ENCODE data around the gene C9orf78. TPM values are rescaled to one million over a fixed set of nuclear protein-coding genes. Genes with fewer than 3 reads are reported as not detected.

Gene C9orf78
- 100 to 1,000 TPM; 147 to 196 (median 173) TPM for polyA plus RNA-seq

GRCh38 chr9:129835128-129835859 lies at the start of gene C9orf78, which contains the start of gene USP20:
Gene C9orf78, minus strand, starts transcription at chr9:129835275. Its CDS starts 54 bp downstream, at chr9:129835221.
Gene USP20, plus strand, starts transcription at chr9:129835458. Its CDS starts 17,098 bp downstream, at chr9:129852556.
- peak within 1 kb of the TSS; percentile 95 to 99 (median 98) for H3K27ac Mint-ChIP-seq
- H3K36me3 Mint-ChIP-seq, result peaks cover 3 to 17% (median 11%) of the 10 kb centered on the region in 3 donors
- H3K4me1 Mint-ChIP-seq, result peaks cover 55 to 63% of the 10 kb centered on the region in 2 donors
- peak; percentile 97 to 98 (median 98) for DNase-seq
- H3K4me3 Mint-ChIP-seq, result peak within 1 kb of the TSS; percentile 97 to 98 (median 97)
- H3K27me3 Mint-ChIP-seq (ENCODE audit: low read depth in 3 of 3), result peaks cover 0 to 11% (median 9%) of the 10 kb centered on the region in 3 donors
- H3K9me3 Mint-ChIP-seq, result no peaks in the 10 kb centered on the region

- Mint-ChIP-seq H3K36me3 (peaks cover 0 to 11% (median 0%) of the 10 kb centered on the region in 3 donors), H3K27me3 (ENCODE audit: low read depth in 3 of 3) (peaks cover 42 to 55% (median 46%) of the 10 kb centered on the region in 3 donors)
- DNase-seq, result peak; percentile 91 to 95 (median 94)
These were observed 49.3 kb upstream of the C9orf78 start for GRCh38 chr9:129884220-129885017.

GRCh38 chr9:129881547-129882324 lies 46.7 kb upstream of the C9orf78 start:
- Mint-ChIP-seq H3K9me3 (no peaks in the 10 kb centered on the region), H3K27ac (peak overlapping the region in 3 of 6 donors; percentile 29 to 80 (median 53)), H3K27me3 (ENCODE audit: low read depth in 3 of 3) (peaks cover 21 to 34% (median 23%) of the 10 kb centered on the region in 3 donors), H3K36me3 (peaks cover 1 to 20% (median 3%) of the 10 kb centered on the region in 3 donors), H3K4me1 (peaks cover 39 to 40% of the 10 kb centered on the region in 2 donors), H3K4me3 (no peak overlapping the region)
- DNase-seq, result no peak

More at GRCh38 chr9:129884220-129885017, 49.3 kb upstream of the C9orf78 start:
- peaks cover 66 to 67% of the 10 kb centered on the region in 2 donors for H3K4me1 Mint-ChIP-seq
- peak overlapping the region; percentile 99 to 100 (median 100) for H3K27ac Mint-ChIP-seq
- H3K4me3 Mint-ChIP-seq, result peak overlapping the region; percentile 84 to 94 (median 91)
- H3K9me3 Mint-ChIP-seq, result peaks cover 0 to 1% (median 0%) of the 10 kb centered on the region in 6 donors

GRCh38 chr9:129880654-129881546 lies 45.8 kb upstream of the C9orf78 start:
- no peaks in the 10 kb centered on the region for H3K9me3 Mint-ChIP-seq
- H3K27me3 Mint-ChIP-seq (ENCODE audit: low read depth in 3 of 3), result peaks cover 15 to 30% (median 19%) of the 10 kb centered on the region in 3 donors
- peaks cover 31 to 36% of the 10 kb centered on the region in 2 donors for H3K4me1 Mint-ChIP-seq
- H3K36me3 Mint-ChIP-seq, result peaks cover 4 to 23% (median 5%) of the 10 kb centered on the region in 3 donors
- DNase-seq, result no peak
- peak overlapping the region in 1 of 5 donors; percentile 32 for H3K4me3 Mint-ChIP-seq
- H3K27ac Mint-ChIP-seq, result peak overlapping the region in 1 of 6 donors; percentile 43

GRCh38 chr9:129879991-129880653 lies 45.0 kb upstream of the C9orf78 start:
- no peak for DNase-seq
- no peaks in the 10 kb centered on the region for H3K9me3 Mint-ChIP-seq
- H3K4me1 Mint-ChIP-seq, result peaks cover 23 to 31% of the 10 kb centered on the region in 2 donors
- H3K27me3 Mint-ChIP-seq (ENCODE audit: low read depth in 3 of 3), result peaks cover 13 to 23% (median 14%) of the 10 kb centered on the region in 3 donors
- H3K27ac Mint-ChIP-seq, result peak overlapping the region in 1 of 6 donors; percentile 35
- H3K36me3 Mint-ChIP-seq, result peaks cover 4 to 23% (median 5%) of the 10 kb centered on the region in 3 donors
- peak overlapping the region in 2 of 5 donors; percentile 32 to 42 for H3K4me3 Mint-ChIP-seq

GRCh38 chr9:129879103-129879699 lies 44.1 kb upstream of the C9orf78 start:
- DNase-seq, result peak; percentile 31 to 40 (median 39)
- H3K4me1 Mint-ChIP-seq, result peaks cover 14 to 28% of the 10 kb centered on the region in 2 donors
- H3K27me3 Mint-ChIP-seq (ENCODE audit: low read depth in 3 of 3), result peaks cover 7 to 15% (median 9%) of the 10 kb centered on the region in 3 donors
- peaks cover 4 to 30% (median 9%) of the 10 kb centered on the region in 3 donors for H3K36me3 Mint-ChIP-seq
- peak overlapping the region in 3 of 6 donors; percentile 55 to 78 (median 76) for H3K27ac Mint-ChIP-seq
- no peaks in the 10 kb centered on the region for H3K9me3 Mint-ChIP-seq
- H3K4me3 Mint-ChIP-seq, result peak overlapping the region in 3 of 5 donors; percentile 33 to 54 (median 38)

- Mint-ChIP-seq H3K36me3 (peaks cover 9 to 37% (median 16%) of the 10 kb centered on the region in 3 donors), H3K9me3 (no peaks in the 10 kb centered on the region), H3K27me3 (ENCODE audit: low read depth in 3 of 3) (peaks cover 6 to 15% (median 7%) of the 10 kb centered on the region in 3 donors), H3K27ac (peak overlapping the region in 4 of 6 donors; percentile 77 to 91 (median 84)), H3K4me3 (peak overlapping the region in 3 of 5 donors; percentile 42 to 88 (median 63)), H3K4me1 (peaks cover 6 to 26% of the 10 kb centered on the region in 2 donors)
- no peak for DNase-seq
These were observed 43.2 kb upstream of the C9orf78 start for GRCh38 chr9:129878291-129878690.

- H3K4me3 Mint-ChIP-seq, result peak overlapping the region in 4 of 5 donors; percentile 74 to 88 (median 84)
- no peaks in the 10 kb centered on the region for H3K9me3 Mint-ChIP-seq
- H3K27ac Mint-ChIP-seq, result peak overlapping the region; percentile 91 to 97 (median 95)
- H3K4me1 Mint-ChIP-seq, result peaks cover 10 to 31% of the 10 kb centered on the region in 2 donors
- H3K36me3 Mint-ChIP-seq, result peaks cover 9 to 37% (median 20%) of the 10 kb centered on the region in 3 donors
- H3K27me3 Mint-ChIP-seq (ENCODE audit: low read depth in 3 of 3), result peaks cover 6 to 15% (median 11%) of the 10 kb centered on the region in 3 donors
- DNase-seq, result peak; percentile 72 to 74 (median 73)
These were observed 41.7 kb upstream of the C9orf78 start for GRCh38 chr9:129876815-129877214.

GRCh38 chr9:129875687-129876395 lies 40.8 kb upstream of the C9orf78 start:
- DNase-seq, result no peak
- Mint-ChIP-seq H3K9me3 (no peaks in the 10 kb centered on the region), H3K4me3 (peak overlapping the region in 2 of 5 donors; percentile 21), H3K36me3 (peaks cover 9 to 37% (median 21%) of the 10 kb centered on the region in 3 donors), H3K4me1 (peaks cover 19 to 39% of the 10 kb centered on the region in 2 donors), H3K27ac (peak overlapping the region; percentile 19 to 97 (median 93)), H3K27me3 (ENCODE audit: low read depth in 3 of 3) (peaks cover 6 to 16% (median 11%) of the 10 kb centered on the region in 3 donors)

GRCh38 chr9:129875181-129875611 lies 40.1 kb upstream of the C9orf78 start:
- H3K27ac Mint-ChIP-seq, result peak overlapping the region in 1 of 6 donors; percentile 45
- DNase-seq, result no peak
- no peak overlapping the region for H3K4me3 Mint-ChIP-seq
- H3K27me3 Mint-ChIP-seq (ENCODE audit: low read depth in 3 of 3), result peaks cover 6 to 14% (median 11%) of the 10 kb centered on the region in 3 donors
- peaks cover 25 to 44% of the 10 kb centered on the region in 2 donors for H3K4me1 Mint-ChIP-seq
- H3K36me3 Mint-ChIP-seq, result peaks cover 9 to 33% (median 21%) of the 10 kb centered on the region in 3 donors
- H3K9me3 Mint-ChIP-seq, result no peaks in the 10 kb centered on the region

Data from immature natural killer cell (primary cell).